ENCODE measurements around the gene EME1.

- TF ChIP-seq POLR2A (IDR thresholded peaks at IDR 0.05) (no peak), CTCF (IDR thresholded peaks at IDR 0.05) (no peak), POLR2AphosphoS5 (IDR thresholded peaks at IDR 0.05) (no peak)
Observed at GRCh38 chr17:50424246-50424995, 51.4 kb downstream of the EME1 start.
